Muscle of leg (tissue), 16 donors: ENCODE data around the gene ITGA1. TPM values are rescaled to one million over a fixed set of nuclear protein-coding genes. Genes with fewer than 3 reads are reported as not detected.
A peak's percentile ranks its signal among the peaks of the same experiment; 100 is the strongest.
"Not testable (repeated sequence)": the region's sequence is repeated elsewhere in the genome, so short reads cannot be mapped to it uniquely, and the experiment has no call there.

Experiments used
- DNase-seq: peaks from one replicate; pipeline ENCODE4 v3.0.0; 2013
- H3K27ac ChIP-seq: one replicate; pipeline ENCODE4 v1.5.1; 2013; ENCODE audit warnings: mild to moderate bottlenecking, low read length, control low read depth
- H3K27me3 ChIP-seq: one replicate; pipeline ENCODE4 v1.6.1; 2013; ENCODE audit warnings: low read length; ENCODE audit not compliant: control insufficient read depth, insufficient read depth
- H3K36me3 ChIP-seq: one replicate; pipeline ENCODE4 v1.6.1; 2013; ENCODE audit warnings: low read length; ENCODE audit not compliant: control insufficient read depth, insufficient read depth
- H3K4me1 ChIP-seq: one replicate; pipeline ENCODE4 v1.6.1; 2013; ENCODE audit warnings: low read length; ENCODE audit not compliant: control insufficient read depth, insufficient read depth
- H3K4me3 ChIP-seq: one replicate; pipeline ENCODE4 v1.5.1; 2013; ENCODE audit warnings: low read length, control low read depth
- H3K9me3 ChIP-seq: replicated peaks from 2 replicates; pipeline ENCODE4 v1.6.1; 2013; ENCODE audit warnings: low read depth, low read length; ENCODE audit not compliant: control insufficient read depth
- WGBS: methylation state at CpG from one replicate; pipeline ENCODE4 v1.1.5; 2013; ENCODE audit warnings: missing lambda C conversion rate; ENCODE audit not compliant: insufficient coverage; 5-methylcytosine and 5-hydroxymethylcytosine counted together
- long read RNA-seq, 11 donors: transcript quantifications; one replicate each; lab custom pipeline, GENCODE V29; 2026
- polyA plus RNA-seq, 8 donors: library from polyadenylated mRNA; unstranded; fragments of 120-200 nt; gene quantifications; one replicate each; pipeline versions ENCODE4 v1.2.1 to v1.2.3, GENCODE V29; 2013; ENCODE audit warnings: inconsistent platforms in 1 of 8, low replicate concordance in 1 of 8; ENCODE audit not compliant: insufficient read length in 8 of 8, insufficient read depth in 1 of 8
- total RNA-seq: library from RNA; stranded (reverse); fragments of 120-200 nt; gene quantifications from one replicate; pipeline ENCODE4 v1.2.4, GENCODE V29; 2013

ITGA1 gene
- total RNA-seq (36.5 TPM), polyA plus RNA-seq (10 to 100 TPM; 11.5 to 29.1 (median 20.9) TPM)
- long read RNA-seq, donor 1, full-length matches to known transcripts: 2 of 2 reads
- long read RNA-seq, donor 1, partial matches to known transcripts: 0 of 2 reads
- long read RNA-seq, donor 1, other reads (novel, unspliced or antisense): 0 of 2 reads
- long read RNA-seq, donor 2: 0 reads
- long read RNA-seq, donor 3, full-length matches to known transcripts: 5 of 10 reads
- long read RNA-seq, donor 3, partial matches to known transcripts: 5 of 10 reads
- long read RNA-seq, donor 3, other reads (novel, unspliced or antisense): 0 of 10 reads
- long read RNA-seq, donor 4, full-length matches to known transcripts: 2 of 2 reads
- long read RNA-seq, donor 4, partial matches to known transcripts: 0 of 2 reads
- long read RNA-seq, donor 4, other reads (novel, unspliced or antisense): 0 of 2 reads
- long read RNA-seq, donor 5, full-length matches to known transcripts: 3 of 28 reads
- long read RNA-seq, donor 5, partial matches to known transcripts: 25 of 28 reads
- long read RNA-seq, donor 5, other reads (novel, unspliced or antisense): 0 of 28 reads
- long read RNA-seq, donor 6, full-length matches to known transcripts: 5 of 5 reads
- long read RNA-seq, donor 6, partial matches to known transcripts: 0 of 5 reads
- long read RNA-seq, donor 6, other reads (novel, unspliced or antisense): 0 of 5 reads
- long read RNA-seq, donor 7, full-length matches to known transcripts: 4 of 9 reads
- long read RNA-seq, donor 7, partial matches to known transcripts: 5 of 9 reads
- long read RNA-seq, donor 7, other reads (novel, unspliced or antisense): 0 of 9 reads
- long read RNA-seq, donor 8, full-length matches to known transcripts: 3 of 29 reads
- long read RNA-seq, donor 8, partial matches to known transcripts: 26 of 29 reads
- long read RNA-seq, donor 8, other reads (novel, unspliced or antisense): 0 of 29 reads
- long read RNA-seq, donor 9, full-length matches to known transcripts: 2 of 2 reads
- long read RNA-seq, donor 9, partial matches to known transcripts: 0 of 2 reads
- long read RNA-seq, donor 9, other reads (novel, unspliced or antisense): 0 of 2 reads
- long read RNA-seq, donor 10, full-length matches to known transcripts: 5 of 5 reads
- long read RNA-seq, donor 10, partial matches to known transcripts: 0 of 5 reads
- long read RNA-seq, donor 10, other reads (novel, unspliced or antisense): 0 of 5 reads
- long read RNA-seq, donor 11, full-length matches to known transcripts: 1 of 1 reads
- long read RNA-seq, donor 11, partial matches to known transcripts: 0 of 1 reads
- long read RNA-seq, donor 11, other reads (novel, unspliced or antisense): 0 of 1 reads

DNA sequence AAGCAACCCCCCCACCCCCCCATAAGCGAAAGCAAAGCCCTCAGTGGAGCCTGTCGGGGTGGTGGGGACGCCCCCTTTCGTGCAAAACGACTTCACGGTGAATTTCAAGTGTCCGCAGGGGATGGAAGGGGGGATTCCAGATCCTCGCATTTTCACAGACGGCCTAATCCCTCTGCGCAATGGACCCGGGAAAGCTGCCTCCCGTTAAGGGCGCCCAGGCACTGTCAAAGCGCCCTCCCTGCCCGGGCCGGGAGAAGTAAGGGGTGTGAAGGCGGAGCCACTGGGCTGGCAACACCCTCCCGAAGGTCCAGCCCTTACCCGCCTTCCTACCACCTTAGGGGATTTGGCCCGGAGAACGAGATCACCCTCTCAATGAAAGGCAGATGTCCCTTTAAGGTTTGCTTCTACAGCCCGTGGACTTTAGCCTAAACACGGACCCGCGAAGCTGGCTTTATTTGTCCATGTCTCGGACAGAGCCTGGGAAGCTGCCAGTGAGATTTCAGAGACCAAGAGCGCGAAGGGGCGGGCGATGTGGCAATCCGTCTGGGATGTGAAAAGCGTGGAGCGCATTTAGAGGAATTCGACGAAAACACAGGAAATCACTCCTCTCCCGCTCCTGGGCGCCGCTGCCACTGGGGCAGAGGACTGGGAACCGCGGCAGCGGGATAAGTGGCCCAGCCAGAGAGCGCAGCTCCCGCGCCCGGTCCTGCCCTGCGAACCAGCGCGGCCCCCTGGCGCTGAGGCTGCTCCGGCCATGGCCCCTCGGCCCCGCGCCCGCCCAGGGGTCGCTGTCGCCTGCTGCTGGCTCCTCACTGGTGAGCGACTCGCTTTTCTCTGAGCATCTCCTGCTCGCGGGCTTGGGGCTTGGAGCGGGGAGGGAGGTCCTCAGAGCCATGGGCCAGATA, at the start of gene ITGA1, which contains the start of gene PELO:
ITGA1 (plus strand) TSS at position 317 of the 905 bp plus-strand sequence; CDS start at position 755, 438 bp downstream.
PELO (plus strand) TSS at position 317 of the 905 bp plus-strand sequence. CDS start 12,479 bp downstream, outside the sequence.
- H3K4me1 ChIP-seq: peaks cover 4% of the 10 kb centered on the region
- under 1% methylated on average over 47 of the region's 61 CpGs for WGBS
- peak within 1 kb of the TSS; percentile 66 for H3K4me3 ChIP-seq

GRCh38 chr5:52738095-52738506, 49.6 kb upstream of the ITGA1 start:
- no peaks in the 10 kb centered on the region for H3K4me1 ChIP-seq
- no peaks in the 10 kb centered on the region for H3K36me3 ChIP-seq
- no peak for DNase-seq
- no peaks in the 10 kb centered on the region for H3K9me3 ChIP-seq
- no peak overlapping the region for H3K27ac ChIP-seq
- no peak overlapping the region for H3K4me3 ChIP-seq
- no peaks in the 10 kb centered on the region for H3K27me3 ChIP-seq

More for the DNA sequence above, at the start of gene ITGA1, which contains the start of gene PELO:
- H3K27me3 ChIP-seq: no peaks in the 10 kb centered on the region
- no peaks in the 10 kb centered on the region for H3K9me3 ChIP-seq
- peak within 1 kb of the TSS; percentile 85 for H3K27ac ChIP-seq
- peak; percentile 85 for DNase-seq
- H3K36me3 ChIP-seq: no peaks in the 10 kb centered on the region

GRCh38 chr5:52740007-52740406, 47.7 kb upstream of the ITGA1 start:
- peak; percentile 27 for DNase-seq
- no peaks in the 10 kb centered on the region for H3K4me1 ChIP-seq
- no peak overlapping the region for H3K4me3 ChIP-seq
- WGBS: 40% methylated on average over 1 of the region's 2 CpGs
- H3K9me3 ChIP-seq: no peaks in the 10 kb centered on the region
- H3K27me3 ChIP-seq: no peaks in the 10 kb centered on the region
- H3K27ac ChIP-seq: no peak overlapping the region
- no peaks in the 10 kb centered on the region for H3K36me3 ChIP-seq

GRCh38 chr5:52743012-52743411, 44.7 kb upstream of the ITGA1 start:
- H3K27me3 ChIP-seq: no peaks in the 10 kb centered on the region
- H3K4me1 ChIP-seq: no peaks in the 10 kb centered on the region
- DNase-seq: no peak
- 57% methylated on average over 1 of the region's 2 CpGs for WGBS
- H3K36me3 ChIP-seq: no peaks in the 10 kb centered on the region
- no peaks in the 10 kb centered on the region for H3K9me3 ChIP-seq
- H3K4me3 ChIP-seq: no peak overlapping the region
- no peak overlapping the region for H3K27ac ChIP-seq

GRCh38 chr5:52743529-52743928, 44.2 kb upstream of the ITGA1 start:
- DNase-seq: no peak
- H3K27ac ChIP-seq: no peak overlapping the region

DNA sequence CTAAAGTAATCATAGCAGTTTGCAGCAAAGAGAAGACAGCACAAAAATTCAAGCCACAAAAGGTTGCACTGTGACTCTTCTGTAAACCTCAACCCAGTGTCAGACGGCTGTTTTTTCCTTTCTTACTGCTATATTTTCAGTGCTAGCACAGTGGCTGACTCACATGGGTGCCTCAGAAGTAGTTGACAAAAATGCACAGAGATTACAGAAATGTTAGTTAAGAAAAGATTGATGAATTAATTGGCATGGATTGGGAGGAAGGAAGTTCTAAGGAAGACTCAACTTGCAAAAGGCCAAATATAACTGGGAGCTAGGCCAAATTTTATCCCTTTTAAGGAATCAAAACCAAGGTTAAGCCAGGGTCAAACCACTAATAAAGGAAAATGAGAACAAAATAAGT, 43.7 kb upstream of the ITGA1 start:
- H3K4me3 ChIP-seq: no peak overlapping the region
- H3K27ac ChIP-seq: no peak overlapping the region
- no peaks in the 10 kb centered on the region for H3K27me3 ChIP-seq
- H3K9me3 ChIP-seq: no peaks in the 10 kb centered on the region
- DNase-seq: peak; percentile 43
- H3K36me3 ChIP-seq: no peaks in the 10 kb centered on the region
- WGBS: no CpG with 5 or more reads among the region's 1 CpG
- H3K4me1 ChIP-seq: no peaks in the 10 kb centered on the region

More at GRCh38 chr5:52743529-52743928, 44.2 kb upstream of the ITGA1 start:
- H3K36me3 ChIP-seq: no peaks in the 10 kb centered on the region
- H3K4me1 ChIP-seq: no peaks in the 10 kb centered on the region
- no peaks in the 10 kb centered on the region for H3K27me3 ChIP-seq
- H3K9me3 ChIP-seq: no peaks in the 10 kb centered on the region
- no peak overlapping the region for H3K4me3 ChIP-seq
- no CpG with 5 or more reads among the region's 3 CpGs for WGBS

- WGBS: no CpG with 5 or more reads among the region's 2 CpGs
- not testable (repeated sequence) for H3K27ac ChIP-seq, H3K27me3 ChIP-seq
Observed at GRCh38 chr5:52744867-52745458, 42.8 kb upstream of the ITGA1 start.

DNA sequence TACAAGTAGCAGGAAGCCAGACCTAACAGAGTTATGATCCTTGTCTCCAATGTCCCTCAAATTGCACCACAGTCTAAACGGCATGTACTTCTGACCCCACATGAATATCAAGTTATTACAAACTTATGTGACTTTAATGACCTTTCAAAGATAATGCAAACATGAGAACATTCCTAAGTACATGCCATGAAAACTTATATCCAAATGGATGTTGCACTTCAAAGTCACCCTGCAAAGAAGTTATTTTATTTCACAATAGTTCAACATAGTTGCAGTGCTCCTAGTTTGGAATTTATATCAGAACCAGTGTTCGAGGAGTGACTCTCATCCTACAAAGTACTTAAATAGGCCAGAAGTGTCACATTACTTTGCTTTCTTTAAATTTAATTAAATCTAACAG, 41.2 kb upstream of the ITGA1 start:
- Histone ChIP-seq H3K4me3 (no peak overlapping the region), H3K36me3 (no peaks in the 10 kb centered on the region), H3K27ac (no peak overlapping the region), H3K4me1 (no peaks in the 10 kb centered on the region), H3K9me3 (no peaks in the 10 kb centered on the region), H3K27me3 (no peaks in the 10 kb centered on the region)
- no CpG with 5 or more reads among the region's 2 CpGs for WGBS
- DNase-seq: no peak

More at GRCh38 chr5:52744867-52745458, 42.8 kb upstream of the ITGA1 start:
- not testable (repeated sequence) for H3K36me3 ChIP-seq, DNase-seq, H3K4me3 ChIP-seq, H3K9me3 ChIP-seq, H3K4me1 ChIP-seq
